Middle frontal gyrus (tissue), 1 donor: ENCODE results near the gene NXF3.
"Not testable (repeated sequence)": the region's sequence is repeated elsewhere in the genome, so short reads cannot be mapped to it uniquely, and the experiment has no call there.

ENCODE experiments used
- DNase-seq: peaks from one replicate; pipeline ENCODE4 v3.0.0-alpha.2; 2015; ENCODE audit warnings: low spot score; ENCODE audit errors: extremely low spot score

NXF3 gene

DNA sequence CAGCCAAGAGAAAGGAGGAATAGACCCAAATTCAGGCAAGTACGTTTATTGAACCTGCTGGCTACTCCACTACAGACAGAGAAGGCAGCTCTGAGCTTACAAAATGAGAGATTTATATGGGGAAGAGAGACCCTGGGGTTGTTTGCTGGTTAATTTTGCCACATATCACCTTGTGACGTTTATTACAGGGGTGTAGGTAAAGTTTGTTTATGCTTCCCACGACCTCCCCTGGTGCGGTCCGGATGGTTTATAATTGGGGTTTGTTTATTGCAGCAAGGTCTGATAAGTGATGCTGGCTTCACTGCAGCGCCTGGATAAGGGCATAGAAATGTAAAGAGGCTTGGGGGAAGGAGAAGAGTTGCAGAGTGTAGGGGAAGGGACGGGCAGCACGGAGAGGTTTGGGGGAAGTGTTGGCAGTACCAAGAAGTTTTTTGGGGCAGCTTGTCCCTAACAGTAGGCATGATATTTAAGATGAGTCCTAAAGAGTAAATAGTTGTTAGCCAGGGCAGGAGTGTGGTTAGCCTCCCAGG, 41.6 kb downstream of the NXF3 start:
- no peak for DNase-seq

DNA sequence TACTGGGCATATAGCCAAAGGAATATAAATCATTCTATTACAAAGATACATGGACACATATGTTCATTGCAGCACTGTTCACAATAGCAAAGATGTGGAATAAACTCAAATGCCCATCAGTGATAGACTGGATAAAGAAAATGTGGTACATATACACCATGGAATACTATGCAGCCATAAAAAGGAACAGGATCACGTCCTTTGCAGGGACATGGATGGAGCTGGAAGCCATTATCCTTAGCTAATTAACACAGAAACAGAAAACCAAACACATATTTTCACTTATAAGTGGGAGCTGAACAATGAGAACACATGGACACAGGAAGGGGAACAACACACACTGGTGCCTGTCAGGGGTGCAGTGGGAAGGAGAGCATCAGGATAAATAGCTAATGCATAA, 59.6 kb downstream of the NXF3 start:
- DNase-seq = not testable (repeated sequence)
